Stimulated activated naive CD8-positive, alpha-beta T cell treated with anti-CD3 and anti-CD28 coated beads, Interleukin-15, Interleukin-2, amounts not matched to agents 100 U/mL and 50 U/mL, for 24 hours (primary cell): ENCODE data around the gene OGFOD1.
"Not testable (repeated sequence)": the region's sequence is repeated elsewhere in the genome, so short reads cannot be mapped to it uniquely, and the experiment has no call there.

ENCODE experiments used
- ATAC-seq: fragments of 150-1000 bp; cut with Tn5 transposase; one replicate; pipeline ENCODE4 v1.10.0; 2021
- DNase-seq: peaks from one replicate; pipeline ENCODE4 v3.0.0; 2021

OGFOD1 gene

GRCh38 chr16:56480776-56481467 lies 29.6 kb downstream of the OGFOD1 start:
- DNase-seq: no peak

GRCh38 chr16:56481468-56482122 lies 30.2 kb downstream of the OGFOD1 start:
- DNase-seq (no peak), ATAC-seq (no peak)

More at GRCh38 chr16:56480776-56481467, 29.6 kb downstream of the OGFOD1 start:
- no peak for ATAC-seq

- DNase-seq (no peak), ATAC-seq (no peak)
Measured at GRCh38 chr16:56482683-56483236, 31.4 kb downstream of the OGFOD1 start.

DNA sequence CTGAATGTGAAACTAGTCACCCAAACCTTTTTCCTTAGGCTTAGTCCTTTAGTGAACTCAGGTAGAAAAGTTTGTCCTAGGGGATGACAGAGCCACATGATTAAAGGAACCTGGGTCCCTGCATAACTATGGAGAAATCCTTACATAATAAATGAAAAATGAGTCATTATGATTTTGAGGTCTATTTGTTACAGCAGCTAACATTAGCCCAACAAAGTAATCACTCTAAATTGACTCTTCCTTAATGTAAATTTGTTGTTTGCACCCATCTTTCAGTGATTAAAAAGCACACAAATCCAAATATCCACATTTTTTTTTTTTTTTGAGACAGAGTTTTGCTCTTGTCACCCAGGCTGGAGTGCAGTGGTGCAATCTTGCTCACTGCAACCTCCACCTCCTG lies 32.0 kb downstream of the OGFOD1 start:
- DNase-seq (no peak), ATAC-seq (no peak)

GRCh38 chr16:56488035-56488434 lies 36.7 kb downstream of the OGFOD1 start:
- DNase-seq: no peak

GRCh38 chr16:56488868-56489267 lies 37.5 kb downstream of the OGFOD1 start:
- not testable (repeated sequence) for DNase-seq, ATAC-seq

More at GRCh38 chr16:56488035-56488434, 36.7 kb downstream of the OGFOD1 start:
- ATAC-seq: no peak

DNA sequence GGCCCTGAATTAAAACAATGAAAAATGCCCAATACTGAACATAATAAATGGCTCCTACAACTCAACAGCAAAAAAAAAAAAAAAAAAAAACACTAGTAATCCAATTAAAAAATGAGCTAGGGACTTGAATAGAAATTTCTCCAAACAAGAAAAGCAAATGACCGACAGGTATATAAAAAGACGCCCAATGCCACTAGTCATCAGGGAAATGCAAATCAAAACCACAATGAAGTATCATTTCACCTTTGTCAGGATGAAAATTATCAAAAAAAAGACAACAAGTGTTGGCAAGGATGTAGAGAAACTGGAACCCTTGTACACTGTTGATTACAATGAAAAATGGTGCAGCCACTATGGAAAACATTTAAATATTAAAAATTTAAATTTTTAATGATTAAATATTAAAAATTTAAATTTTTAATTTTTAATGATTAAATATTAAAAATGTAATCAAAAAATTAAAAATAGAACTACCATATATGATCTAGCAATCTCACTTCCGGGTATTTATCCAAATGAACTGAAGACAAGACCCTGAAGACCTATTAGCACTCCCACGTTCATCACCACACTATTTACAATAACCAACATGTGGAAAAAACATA lies 40.4 kb downstream of the OGFOD1 start:
- no peak for ATAC-seq
- no peak for DNase-seq

- no peak for DNase-seq
- ATAC-seq: no peak
Measured at GRCh38 chr16:56493126-56493525, 41.8 kb downstream of the OGFOD1 start.

- no peak for DNase-seq
- no peak for ATAC-seq
Measured at GRCh38 chr16:56493815-56494214, 42.5 kb downstream of the OGFOD1 start.

DNA sequence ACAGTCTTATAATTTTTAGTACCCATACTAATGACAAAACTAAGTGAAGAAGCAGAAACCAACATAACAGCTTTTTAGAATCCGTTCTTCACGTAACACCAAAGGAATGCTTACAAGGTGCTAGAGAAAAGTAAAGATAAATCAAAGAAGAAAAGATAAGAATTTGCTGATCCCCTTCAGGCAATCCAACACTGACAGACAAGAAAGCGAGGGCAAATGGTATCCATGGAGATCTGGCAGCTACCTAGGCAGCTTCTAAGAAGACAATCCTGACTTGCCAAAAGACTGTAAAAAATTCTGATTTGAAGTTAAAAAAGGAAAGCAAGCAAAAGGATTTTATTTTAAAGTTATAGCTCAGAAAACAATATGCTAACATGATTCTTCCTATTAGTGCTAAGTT lies 53.8 kb downstream of the OGFOD1 start:
- ATAC-seq (no peak), DNase-seq (no peak)

DNA sequence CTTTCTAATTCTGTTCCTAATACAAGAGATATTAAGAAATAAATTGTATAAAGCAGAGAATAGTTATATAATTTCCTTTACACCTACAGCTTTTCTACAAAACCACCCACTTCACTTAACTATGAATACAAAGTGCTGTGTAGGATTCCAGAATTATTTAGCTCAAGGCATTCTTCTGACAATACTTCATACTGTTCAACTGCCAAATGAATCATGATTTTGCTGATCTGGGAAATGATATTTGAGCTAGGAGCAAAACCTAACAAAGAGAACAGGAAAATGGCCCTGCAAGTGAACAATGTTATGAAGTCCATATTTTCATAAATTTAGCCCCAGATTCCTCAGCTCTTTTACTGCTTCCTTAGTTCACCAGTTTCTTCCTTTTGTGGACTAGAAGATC lies 55.6 kb downstream of the OGFOD1 start:
- no peak for ATAC-seq
- DNase-seq: no peak

- no peak for ATAC-seq
Measured at GRCh38 chr16:56510544-56510943, 59.2 kb downstream of the OGFOD1 start.

DNA sequence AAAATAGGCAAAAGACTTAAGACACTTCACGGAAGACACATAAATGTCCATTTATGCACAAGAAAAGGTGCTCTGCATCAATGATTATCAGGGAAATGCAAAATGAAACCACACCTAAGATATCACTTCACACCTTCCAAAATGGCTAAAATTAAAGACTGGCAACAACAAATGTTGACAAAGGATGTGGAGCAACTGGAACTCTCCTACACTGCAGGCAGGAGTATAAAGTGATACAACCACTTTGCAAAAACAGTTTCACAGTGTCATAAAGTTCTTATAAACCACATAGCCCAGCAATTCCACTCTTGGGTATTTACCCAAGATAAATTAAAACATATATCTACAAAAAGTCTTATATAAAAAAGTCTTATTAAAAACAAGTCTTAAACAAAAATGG lies 60.7 kb downstream of the OGFOD1 start:
- ATAC-seq: no peak

More at GRCh38 chr16:56510544-56510943, 59.2 kb downstream of the OGFOD1 start:
- DNase-seq: no peak

GRCh38 chr16:56513091-56513490 lies 61.7 kb downstream of the OGFOD1 start:
- ATAC-seq (no peak), DNase-seq (no peak)

More for the DNA sequence above, 60.7 kb downstream of the OGFOD1 start:
- no peak for DNase-seq

DNA sequence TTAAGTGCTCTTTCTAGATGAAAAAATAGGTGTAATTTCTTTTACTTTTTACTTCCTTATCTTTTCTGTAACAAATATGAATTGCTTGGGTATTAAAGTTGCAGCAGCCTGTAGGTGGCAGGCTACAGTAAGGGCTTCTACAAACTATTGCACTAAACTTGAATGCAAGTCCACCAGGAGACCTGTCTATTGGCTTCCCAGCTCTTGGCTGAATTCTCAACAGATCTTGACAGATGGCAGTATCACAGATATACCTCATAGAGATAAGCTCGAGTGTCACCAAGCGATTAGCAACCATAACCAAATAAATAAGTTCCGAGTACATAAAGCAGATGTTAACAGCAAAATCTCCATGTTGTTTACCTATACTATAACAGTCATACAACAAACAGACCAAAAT lies 62.6 kb downstream of the OGFOD1 start:
- peak; percentile 73 for ATAC-seq

DNA sequence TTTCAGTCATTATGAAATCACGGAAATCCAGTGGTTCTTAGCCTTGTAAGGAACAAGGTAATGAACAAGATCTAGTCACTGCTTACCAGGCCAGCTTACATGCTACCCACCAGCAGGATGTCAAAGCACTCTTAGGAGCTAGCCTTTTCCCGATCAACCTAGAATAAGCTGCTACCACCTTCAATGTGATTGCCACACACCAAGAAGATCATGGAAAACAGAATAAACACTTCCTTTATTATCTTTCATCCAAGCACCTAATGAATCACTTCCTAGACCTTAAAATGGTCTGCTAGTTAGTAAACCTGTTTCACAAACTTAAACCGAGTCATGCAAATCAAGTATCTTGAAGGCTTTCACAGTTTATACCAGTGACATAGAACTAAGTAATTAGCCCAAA lies 63.5 kb downstream of the OGFOD1 start:
- DNase-seq (no peak), ATAC-seq (no peak)

More for the DNA sequence above, 62.6 kb downstream of the OGFOD1 start:
- peak; percentile 19 for DNase-seq

DNA sequence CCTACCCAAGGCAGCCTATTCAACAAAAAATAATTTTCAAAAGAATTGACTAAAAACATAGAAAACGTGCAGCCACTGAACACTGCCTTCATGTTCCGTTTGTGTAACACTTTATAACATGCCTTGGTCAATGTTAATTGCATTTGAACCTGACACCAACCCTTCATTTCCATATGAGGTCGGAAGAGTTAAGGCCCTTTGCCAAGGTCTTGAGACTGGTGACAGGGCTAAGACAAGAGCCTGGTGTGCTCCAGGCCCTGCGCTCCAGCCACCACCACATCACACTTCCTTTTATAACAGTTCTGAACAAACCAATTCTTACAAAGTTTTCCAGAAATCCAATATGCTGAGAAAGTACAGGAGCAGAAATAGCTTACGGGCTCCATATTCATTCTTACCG lies 64.3 kb downstream of the OGFOD1 start:
- ATAC-seq: no peak
- DNase-seq: no peak

GRCh38 chr16:56517206-56517605 lies 65.9 kb downstream of the OGFOD1 start:
- ATAC-seq (no peak), DNase-seq (no peak)

GRCh38 chr16:56518425-56518824 lies 67.1 kb downstream of the OGFOD1 start:
- DNase-seq (no peak), ATAC-seq (no peak)

DNA sequence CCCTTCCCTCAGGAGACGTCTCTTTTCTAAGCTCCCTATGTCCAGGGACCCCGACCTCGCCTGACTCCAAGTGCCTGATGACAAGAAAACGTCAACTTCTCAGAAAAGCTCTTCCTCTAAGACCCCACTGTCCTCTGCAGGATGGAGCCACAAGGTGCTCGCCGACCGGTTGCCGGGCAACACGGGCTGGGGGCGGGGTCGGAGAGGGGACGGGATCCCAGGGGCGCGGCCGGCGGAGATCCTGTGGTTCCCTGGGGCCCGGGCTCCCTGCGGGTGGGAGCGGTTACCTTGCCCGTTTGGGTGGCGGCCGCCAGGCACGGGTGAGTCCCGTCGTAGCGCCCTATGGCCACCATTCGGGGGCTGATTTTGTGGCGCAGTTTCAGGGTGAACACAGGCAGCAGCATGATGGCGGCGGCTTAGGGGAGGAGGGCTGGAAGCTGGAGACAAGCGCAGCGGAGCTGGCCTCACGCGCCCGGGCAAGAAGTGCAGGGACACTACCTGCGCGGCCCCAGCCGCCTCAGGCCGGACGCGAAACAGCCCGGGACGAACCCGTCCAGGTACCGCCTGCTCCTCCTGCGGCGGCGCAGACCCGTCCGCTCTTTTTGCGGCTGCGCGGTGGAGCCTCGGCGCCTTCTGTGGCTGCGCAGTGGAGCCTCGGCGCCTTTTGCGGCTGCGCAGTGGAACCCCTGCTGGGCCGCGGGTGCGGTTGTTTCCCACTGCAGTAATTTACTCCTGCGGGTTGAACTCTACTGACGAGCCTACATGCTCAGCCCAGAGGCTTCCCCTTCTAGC lies 68.3 kb downstream of the OGFOD1 start, which contains the start of gene BBS2:
Gene BBS2 (minus strand): TSS at position 566 of the 792 bp plus-strand sequence. CDS start 162 bp downstream, at position 404.
- ATAC-seq (peak; percentile 84), DNase-seq (peak; percentile 94)

DNA sequence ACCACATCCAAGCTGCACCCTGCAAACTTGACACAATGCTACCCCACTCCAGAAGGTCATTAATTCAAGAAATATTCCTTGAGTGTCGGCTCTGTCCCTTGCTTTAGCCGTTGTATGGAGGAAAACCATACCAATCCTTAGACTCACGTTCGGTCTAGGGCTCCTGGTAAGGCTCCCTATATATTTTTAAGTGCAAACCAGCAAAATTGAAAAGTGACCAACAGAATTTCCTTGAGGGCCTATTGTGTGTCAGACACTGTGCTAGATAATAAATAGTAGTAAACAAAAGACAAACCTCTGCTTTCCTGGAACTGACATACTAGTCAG lies 68.9 kb downstream of the OGFOD1 start:
- ATAC-seq (no peak), DNase-seq (no peak)

DNA sequence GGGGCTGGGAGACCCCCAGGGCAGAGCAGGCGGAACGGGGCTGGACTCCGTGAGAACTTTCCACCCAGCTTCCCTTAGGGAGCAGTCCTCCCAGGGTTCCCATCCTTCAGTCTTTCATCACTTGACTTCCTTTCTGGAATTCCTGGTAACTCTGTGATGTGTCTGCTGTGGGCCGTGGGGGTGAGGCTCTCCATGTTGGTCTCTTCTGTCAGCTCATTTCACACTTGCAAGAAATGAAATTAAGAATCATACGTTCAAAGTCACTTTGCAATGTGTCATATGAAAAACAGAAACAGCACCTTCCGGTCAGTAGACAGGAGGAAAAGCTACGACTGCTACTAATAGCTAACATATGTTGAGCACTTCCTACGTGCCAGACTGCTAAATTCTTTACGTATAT lies 73.9 kb downstream of the OGFOD1 start:
- ATAC-seq: no peak

More for the DNA sequence above, 73.9 kb downstream of the OGFOD1 start:
- no peak for DNase-seq
